Liver (tissue), 9 donors: ENCODE data around the gene USP21. TPM values are rescaled to one million over a fixed set of nuclear protein-coding genes. Genes with fewer than 3 reads are reported as not detected.
A peak's percentile ranks its signal among the peaks of the same experiment; 100 is the strongest.

Experiments used
- DNase-seq: peaks from one replicate; pipeline ENCODE4 v3.0.0-alpha.2; 2017; ENCODE audit warnings: low spot score
- H3K27ac ChIP-seq, 2 donors: one replicate each; pipeline ENCODE4 v1.7.0; 2013; ENCODE audit warnings: inconsistent platforms in 2 of 2, low read length in 2 of 2, control low read depth in 1 of 2, low read depth in 1 of 2, mild to moderate bottlenecking in 1 of 2
- H3K27me3 ChIP-seq, 4 donors: one replicate each; pipeline versions ENCODE4 v1.6.1 to v1.7.0; 2013; ENCODE audit warnings: low read length in 3 of 4, inconsistent platforms in 1 of 4, mild to moderate bottlenecking in 1 of 4, moderate library complexity in 1 of 4; ENCODE audit not compliant: control insufficient read depth in 4 of 4, insufficient read depth in 4 of 4
- H3K36me3 ChIP-seq, 4 donors: one replicate each; pipeline versions ENCODE4 v1.6.1 to v1.7.0; 2013; ENCODE audit warnings: low read length in 3 of 4, mild to moderate bottlenecking in 3 of 4, low read depth in 1 of 4, moderate library complexity in 1 of 4; ENCODE audit not compliant: control insufficient read depth in 4 of 4, insufficient read depth in 3 of 4
- H3K4me1 ChIP-seq, 4 donors: one replicate each; pipeline versions ENCODE4 v1.6.1 to v1.7.0; 2013; ENCODE audit warnings: low read length in 3 of 4, mild to moderate bottlenecking in 3 of 4, moderate library complexity in 1 of 4; ENCODE audit not compliant: control insufficient read depth in 4 of 4, insufficient read depth in 4 of 4
- H3K4me3 ChIP-seq, 3 donors: one replicate each; pipeline versions ENCODE4 v1.6.1 to v1.7.0; 2013; ENCODE audit warnings: low read length in 3 of 3, control low read depth in 1 of 3, low read depth in 1 of 3, mild to moderate bottlenecking in 1 of 3
- H3K9ac ChIP-seq, 2 donors: one replicate each; pipeline ENCODE4 v1.7.0; 2013; ENCODE audit warnings: low read length in 2 of 2, mild to moderate bottlenecking in 2 of 2, moderate library complexity in 2 of 2, control low read depth in 1 of 2, low read depth in 1 of 2
- H3K9me3 ChIP-seq, 4 donors: one replicate each; pipeline versions ENCODE4 v1.6.1 to v1.7.0; 2013; ENCODE audit warnings: low read length in 3 of 4; ENCODE audit not compliant: control insufficient read depth in 4 of 4
- CTCF ChIP-seq: fragments of 150-350 bp; IDR thresholded peaks from 2 replicates; pipeline ENCODE4 v1.5.1; 2017; ENCODE audit warnings: improper control_type of control experiment, low read depth, low read length; ENCODE audit not compliant: missing input control
- EGR1 ChIP-seq, 2 donors: IDR thresholded peaks; 2 replicates each; pipeline ENCODE4 v1.6.1; 2016 to 2018; ENCODE audit warnings: antibody characterized with exemption in 2 of 2, low read depth in 2 of 2
- JUND ChIP-seq, 2 donors: IDR thresholded peaks; 2 replicates each; pipeline ENCODE4 v1.6.1; 2016; ENCODE audit warnings: antibody characterized with exemption in 2 of 2
- NR2F2 ChIP-seq: IDR thresholded peaks from 2 replicates; pipeline ENCODE4 v1.6.1; 2016; ENCODE audit warnings: antibody characterized with exemption
- RAD21 ChIP-seq, 2 donors: IDR thresholded peaks; 2 replicates each; pipeline ENCODE4 v1.6.1; 2016; ENCODE audit warnings: antibody characterized with exemption in 2 of 2, mild to moderate bottlenecking in 2 of 2
- RXRA ChIP-seq, 2 donors: IDR thresholded peaks; 2 replicates each; pipeline ENCODE4 v1.6.1; 2017 to 2018; ENCODE audit warnings: antibody characterized with exemption in 2 of 2, mild to moderate bottlenecking in 1 of 2
- TAF1 ChIP-seq: conservative IDR thresholded peaks from 2 replicates; pipeline ENCODE4 v1.6.1; 2016; ENCODE audit warnings: antibody characterized with exemption, mild to moderate bottlenecking
- ZBTB33 ChIP-seq: IDR thresholded peaks from 2 replicates; pipeline ENCODE4 v1.6.1; 2016; ENCODE audit warnings: antibody characterized with exemption
- WGBS: extraction: QIAGEN DNeasy Blood & Tissue Kit; methylation state at CpG from one replicate; pipeline ENCODE4 v1.1.7; 2013; 5-methylcytosine and 5-hydroxymethylcytosine counted together
- polyA plus RNA-seq, 2 donors: library from polyadenylated mRNA; stranded (reverse) in 1 of 2; unstranded in 1 of 2; fragments of 200-250 nt in 1 of 2; fragments of >200 nt in 1 of 2; fragmentation: Nextera tagmentation in 1 of 2; extraction: Ambion mirVana in 1 of 2; gene quantifications; one replicate each; pipeline versions ENCODE4 v1.2.1 to v1.2.3, GENCODE V29; 2013 to 2015
- total RNA-seq, 2 donors: library from RNA; depleted of rRNA; stranded (reverse); fragments of >200 nt; gene quantifications; one replicate each; pipeline ENCODE4 v1.2.3, GENCODE V29; 2014
- donor health status: healthy.
- donor health status: healthy.
- donor health status: healthy.
- donor health status: healthy.
- donor health status: healthy.

USP21 gene
- total and polyA plus RNA-seq, 4 donors = 4.1 to 9.0 (median 6.5) TPM

GRCh38 chr1:161199506-161200139, 40.3 kb downstream of the USP21 start (continued):
- TF ChIP-seq ZBTB33 (no peak), RAD21 (IDR thresholded peaks at IDR 0.05) (no peak), NR2F2 (no peak)

GRCh38 chr1:161200421-161200991, 41.2 kb downstream of the USP21 start:
- Histone ChIP-seq H3K4me1 (peaks cover 8 to 24% (median 18%) of the 10 kb centered on the region in 4 donors), H3K4me3 (no peak overlapping the region), H3K9me3 (no peaks in the 10 kb centered on the region), H3K9ac (no peak overlapping the region), H3K36me3 (peaks cover 0 to 14% (median 3%) of the 10 kb centered on the region in 4 donors), H3K27ac (peak overlapping the region; percentile 83 to 95), H3K27me3 (no peaks in the 10 kb centered on the region)
- WGBS = 76% methylated on average over 5 of the region's 5 CpGs
- TF ChIP-seq NR2F2 (peak; percentile 83), TAF1 (no peak)
- no peak for DNase-seq

GRCh38 chr1:161200992-161201835, 41.9 kb downstream of the USP21 start:
- TF ChIP-seq RXRA (IDR thresholded peaks at IDR 0.05) (peak in 1 of 2 donors; percentile 7), JUND (IDR thresholded peaks at IDR 0.05) (no peak), EGR1 (IDR thresholded peaks at IDR 0.05; ENCODE audit: low read depth in 2 of 2) (peak in 1 of 2 donors; percentile 22), TAF1 (no peak), NR2F2 (peak; percentile 81), CTCF (no peak)
- H3K36me3 ChIP-seq = peaks cover 0 to 19% (median 5%) of the 10 kb centered on the region in 4 donors
- DNase-seq = no peak
- H3K9ac ChIP-seq = peak overlapping the region; percentile 71 to 95
- WGBS = 70% methylated on average over 13 of the region's 13 CpGs
- peak overlapping the region in 1 of 3 donors; percentile 64 for H3K4me3 ChIP-seq
- no peaks in the 10 kb centered on the region for H3K9me3 ChIP-seq
- peaks cover 8 to 24% (median 18%) of the 10 kb centered on the region in 4 donors for H3K4me1 ChIP-seq
- no peaks in the 10 kb centered on the region for H3K27me3 ChIP-seq
- peak overlapping the region; percentile 83 to 95 for H3K27ac ChIP-seq
